ENCODE data around the gene TTC39C. TPM values are rescaled to one million over a fixed set of nuclear protein-coding genes. Genes with fewer than 3 reads are reported as not detected.

TTC39C gene
- polyA plus RNA-seq, 2 of the 4 experiments (the other 2 are of a cell fraction), result 8.7 to 18.4 TPM

DNA sequence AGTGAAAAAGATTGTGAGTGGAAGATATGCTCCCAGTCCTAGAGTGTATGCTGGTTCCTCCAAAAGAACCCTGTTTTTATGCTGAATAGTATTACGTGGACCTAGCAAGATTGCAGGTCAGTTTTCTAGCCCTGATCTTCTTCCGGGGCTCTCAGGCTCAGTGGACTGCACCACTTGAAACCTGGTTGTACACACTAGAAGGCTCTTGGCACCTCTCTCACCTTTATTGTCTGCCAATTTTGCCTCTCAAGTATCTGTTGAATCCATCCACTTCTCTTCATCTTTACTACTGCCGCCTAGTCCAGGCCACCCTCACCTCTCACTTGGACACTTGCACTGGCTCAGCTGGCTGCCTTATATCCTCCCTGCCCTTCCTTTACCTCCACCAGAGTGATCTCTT lies 16.8 kb downstream of the TTC39C start:
- DNase-seq (ENCODE audit: low read depth in 1 of 2, low spot score in 1 of 2) (no peak), ATAC-seq (no peak), FAIRE-seq (no peak)
- Histone ChIP-seq H3K27ac (no peak overlapping the region), H3K4me1 (peaks cover 24% of the 10 kb centered on the region), H3K4me2 (no peak overlapping the region), H3K4me3 (no peak overlapping the region), H3K9me3 (no peaks in the 10 kb centered on the region)
- 91% methylated on average over 3 of the region's 3 CpGs for whole genome bisulfite sequencing (ENCODE audit: missing lambda C conversion rate)
- CTCF ChIA-PET, result no interaction called here
- TF ChIP-seq, protein P1, sequence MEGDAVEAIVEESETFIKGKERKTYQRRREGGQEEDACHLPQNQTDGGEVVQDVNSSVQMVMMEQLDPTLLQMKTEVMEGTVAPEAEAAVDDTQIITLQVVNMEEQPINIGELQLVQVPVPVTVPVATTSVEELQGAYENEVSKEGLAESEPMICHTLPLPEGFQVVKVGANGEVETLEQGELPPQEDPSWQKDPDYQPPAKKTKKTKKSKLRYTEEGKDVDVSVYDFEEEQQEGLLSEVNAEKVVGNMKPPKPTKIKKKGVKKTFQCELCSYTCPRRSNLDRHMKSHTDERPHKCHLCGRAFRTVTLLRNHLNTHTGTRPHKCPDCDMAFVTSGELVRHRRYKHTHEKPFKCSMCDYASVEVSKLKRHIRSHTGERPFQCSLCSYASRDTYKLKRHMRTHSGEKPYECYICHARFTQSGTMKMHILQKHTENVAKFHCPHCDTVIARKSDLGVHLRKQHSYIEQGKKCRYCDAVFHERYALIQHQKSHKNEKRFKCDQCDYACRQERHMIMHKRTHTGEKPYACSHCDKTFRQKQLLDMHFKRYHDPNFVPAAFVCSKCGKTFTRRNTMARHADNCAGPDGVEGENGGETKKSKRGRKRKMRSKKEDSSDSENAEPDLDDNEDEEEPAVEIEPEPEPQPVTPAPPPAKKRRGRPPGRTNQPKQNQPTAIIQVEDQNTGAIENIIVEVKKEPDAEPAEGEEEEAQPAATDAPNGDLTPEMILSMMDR (IDR thresholded peaks at IDR 0.05), result no peak
- no peak for TF ChIP-seq FOXS1 (CRISPR knock-in tag; IDR thresholded peaks at IDR 0.05)
- TF ChIP-seq SREBF2 (IDR thresholded peaks at IDR 0.05), result no peak
- TF ChIP-seq, protein P2, sequence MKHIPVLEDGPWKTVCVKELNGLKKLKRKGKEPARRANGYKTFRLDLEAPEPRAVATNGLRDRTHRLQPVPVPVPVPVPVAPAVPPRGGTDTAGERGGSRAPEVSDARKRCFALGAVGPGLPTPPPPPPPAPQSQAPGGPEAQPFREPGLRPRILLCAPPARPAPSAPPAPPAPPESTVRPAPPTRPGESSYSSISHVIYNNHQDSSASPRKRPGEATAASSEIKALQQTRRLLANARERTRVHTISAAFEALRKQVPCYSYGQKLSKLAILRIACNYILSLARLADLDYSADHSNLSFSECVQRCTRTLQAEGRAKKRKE (CRISPR knock-in tag; IDR thresholded peaks at IDR 0.05; ENCODE audit: low read depth), result no peak
- TF ChIP-seq RCOR1 (IDR thresholded peaks at IDR 0.05; ENCODE audit: low read depth, low read length), result no peak
- TF ChIP-seq ZNF302 (CRISPR knock-in tag; IDR thresholded peaks at IDR 0.05), result no peak
- no peak for TF ChIP-seq CBX2 (IDR thresholded peaks at IDR 0.05; ENCODE audit: borderline replicate concordance, low read depth)
- no peak for TF ChIP-seq EHMT2 (IDR thresholded peaks at IDR 0.05; ENCODE audit: low read depth)
- no peak for TF ChIP-seq RARB (CRISPR knock-in tag; IDR thresholded peaks at IDR 0.05)
- TF ChIP-seq, protein P3, sequence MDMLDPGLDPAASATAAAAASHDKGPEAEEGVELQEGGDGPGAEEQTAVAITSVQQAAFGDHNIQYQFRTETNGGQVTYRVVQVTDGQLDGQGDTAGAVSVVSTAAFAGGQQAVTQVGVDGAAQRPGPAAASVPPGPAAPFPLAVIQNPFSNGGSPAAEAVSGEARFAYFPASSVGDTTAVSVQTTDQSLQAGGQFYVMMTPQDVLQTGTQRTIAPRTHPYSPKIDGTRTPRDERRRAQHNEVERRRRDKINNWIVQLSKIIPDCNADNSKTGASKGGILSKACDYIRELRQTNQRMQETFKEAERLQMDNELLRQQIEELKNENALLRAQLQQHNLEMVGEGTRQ (IDR thresholded peaks at IDR 0.05), result no peak
- TF ChIP-seq TFCP2L1 (CRISPR knock-in tag; IDR thresholded peaks at IDR 0.05), result no peak
- TF ChIP-seq, protein P4, sequence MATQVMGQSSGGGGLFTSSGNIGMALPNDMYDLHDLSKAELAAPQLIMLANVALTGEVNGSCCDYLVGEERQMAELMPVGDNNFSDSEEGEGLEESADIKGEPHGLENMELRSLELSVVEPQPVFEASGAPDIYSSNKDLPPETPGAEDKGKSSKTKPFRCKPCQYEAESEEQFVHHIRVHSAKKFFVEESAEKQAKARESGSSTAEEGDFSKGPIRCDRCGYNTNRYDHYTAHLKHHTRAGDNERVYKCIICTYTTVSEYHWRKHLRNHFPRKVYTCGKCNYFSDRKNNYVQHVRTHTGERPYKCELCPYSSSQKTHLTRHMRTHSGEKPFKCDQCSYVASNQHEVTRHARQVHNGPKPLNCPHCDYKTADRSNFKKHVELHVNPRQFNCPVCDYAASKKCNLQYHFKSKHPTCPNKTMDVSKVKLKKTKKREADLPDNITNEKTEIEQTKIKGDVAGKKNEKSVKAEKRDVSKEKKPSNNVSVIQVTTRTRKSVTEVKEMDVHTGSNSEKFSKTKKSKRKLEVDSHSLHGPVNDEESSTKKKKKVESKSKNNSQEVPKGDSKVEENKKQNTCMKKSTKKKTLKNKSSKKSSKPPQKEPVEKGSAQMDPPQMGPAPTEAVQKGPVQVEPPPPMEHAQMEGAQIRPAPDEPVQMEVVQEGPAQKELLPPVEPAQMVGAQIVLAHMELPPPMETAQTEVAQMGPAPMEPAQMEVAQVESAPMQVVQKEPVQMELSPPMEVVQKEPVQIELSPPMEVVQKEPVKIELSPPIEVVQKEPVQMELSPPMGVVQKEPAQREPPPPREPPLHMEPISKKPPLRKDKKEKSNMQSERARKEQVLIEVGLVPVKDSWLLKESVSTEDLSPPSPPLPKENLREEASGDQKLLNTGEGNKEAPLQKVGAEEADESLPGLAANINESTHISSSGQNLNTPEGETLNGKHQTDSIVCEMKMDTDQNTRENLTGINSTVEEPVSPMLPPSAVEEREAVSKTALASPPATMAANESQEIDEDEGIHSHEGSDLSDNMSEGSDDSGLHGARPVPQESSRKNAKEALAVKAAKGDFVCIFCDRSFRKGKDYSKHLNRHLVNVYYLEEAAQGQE (IDR thresholded peaks at IDR 0.05), result no peak
- no peak for TF ChIP-seq ZC3H11A (IDR thresholded peaks at IDR 0.05)
- TF ChIP-seq, protein P5, sequence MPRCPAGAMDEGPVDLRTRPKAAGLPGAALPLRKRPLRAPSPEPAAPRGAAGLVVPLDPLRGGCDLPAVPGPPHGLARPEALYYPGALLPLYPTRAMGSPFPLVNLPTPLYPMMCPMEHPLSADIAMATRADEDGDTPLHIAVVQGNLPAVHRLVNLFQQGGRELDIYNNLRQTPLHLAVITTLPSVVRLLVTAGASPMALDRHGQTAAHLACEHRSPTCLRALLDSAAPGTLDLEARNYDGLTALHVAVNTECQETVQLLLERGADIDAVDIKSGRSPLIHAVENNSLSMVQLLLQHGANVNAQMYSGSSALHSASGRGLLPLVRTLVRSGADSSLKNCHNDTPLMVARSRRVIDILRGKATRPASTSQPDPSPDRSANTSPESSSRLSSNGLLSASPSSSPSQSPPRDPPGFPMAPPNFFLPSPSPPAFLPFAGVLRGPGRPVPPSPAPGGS (IDR thresholded peaks at IDR 0.05), result no peak
- TF ChIP-seq HOXA7 (CRISPR knock-in tag; IDR thresholded peaks at IDR 0.05), result no peak
- TF ChIP-seq ESRRA (IDR thresholded peaks at IDR 0.05; ENCODE audit: borderline replicate concordance, low read length), result no peak
- no peak for TF ChIP-seq SMC3 (IDR thresholded peaks at IDR 0.05)
- TF ChIP-seq, protein P6, sequence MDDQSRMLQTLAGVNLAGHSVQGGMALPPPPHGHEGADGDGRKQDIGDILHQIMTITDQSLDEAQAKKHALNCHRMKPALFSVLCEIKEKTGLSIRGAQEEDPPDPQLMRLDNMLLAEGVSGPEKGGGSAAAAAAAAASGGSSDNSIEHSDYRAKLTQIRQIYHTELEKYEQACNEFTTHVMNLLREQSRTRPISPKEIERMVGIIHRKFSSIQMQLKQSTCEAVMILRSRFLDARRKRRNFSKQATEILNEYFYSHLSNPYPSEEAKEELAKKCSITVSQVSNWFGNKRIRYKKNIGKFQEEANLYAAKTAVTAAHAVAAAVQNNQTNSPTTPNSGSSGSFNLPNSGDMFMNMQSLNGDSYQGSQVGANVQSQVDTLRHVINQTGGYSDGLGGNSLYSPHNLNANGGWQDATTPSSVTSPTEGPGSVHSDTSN (IDR thresholded peaks at IDR 0.05), result no peak
- POLR2A ChIA-PET, result no interaction called here
